Left kidney (tissue), 2 donors: ENCODE results near the gene EFCAB6. TPM values are rescaled to one million over a fixed set of nuclear protein-coding genes. Genes with fewer than 3 reads are reported as not detected.

ENCODE experiments used
- DNase-seq: peaks from one replicate; pipeline ENCODE4 v3.0.0-alpha.2; 2013
- polyA plus RNA-seq: library from polyadenylated mRNA; unstranded; fragments of 120-200 nt; gene quantifications from one replicate; pipeline ENCODE4 v1.2.1, GENCODE V29; 2013; ENCODE audit not compliant: insufficient read length

EFCAB6 gene
- polyA plus RNA-seq, 1 donor: 6.5 TPM

GRCh38 chr22:43848366-43849171 is 36.5 kb upstream of the EFCAB6 start:
- DNase-seq: no peak

- DNase-seq: no peak
Observed at GRCh38 chr22:43847376-43848289, 35.5 kb upstream of the EFCAB6 start.

GRCh38 chr22:43846966-43847365 is 34.9 kb upstream of the EFCAB6 start:
- no peak for DNase-seq

- DNase-seq: no peak
Observed at GRCh38 chr22:43845981-43846380, 33.9 kb upstream of the EFCAB6 start.

- no peak for DNase-seq
Observed at GRCh38 chr22:43844560-43845545, 32.7 kb upstream of the EFCAB6 start.

- no peak for DNase-seq
Observed at GRCh38 chr22:43843783-43844530, 31.9 kb upstream of the EFCAB6 start.

- no peak for DNase-seq
Observed at GRCh38 chr22:43841742-43842141, 29.6 kb upstream of the EFCAB6 start.

GRCh38 chr22:43840851-43841250 is 28.7 kb upstream of the EFCAB6 start:
- DNase-seq: no peak

GRCh38 chr22:43840431-43840830 is 28.3 kb upstream of the EFCAB6 start:
- no peak for DNase-seq

- no peak for DNase-seq
Observed at GRCh38 chr22:43839781-43840180, 27.7 kb upstream of the EFCAB6 start.

GRCh38 chr22:43838571-43839307 is 26.6 kb upstream of the EFCAB6 start:
- DNase-seq: no peak

- no peak for DNase-seq
Observed at GRCh38 chr22:43838161-43838560, 26.1 kb upstream of the EFCAB6 start.

- no peak for DNase-seq
Observed at GRCh38 chr22:43837666-43838065, 25.6 kb upstream of the EFCAB6 start.

GRCh38 chr22:43835736-43836135 is 23.6 kb upstream of the EFCAB6 start:
- no peak for DNase-seq

GRCh38 chr22:43835166-43835565 is 23.1 kb upstream of the EFCAB6 start:
- DNase-seq: no peak

- no peak for DNase-seq
Observed at GRCh38 chr22:43833286-43834240, 21.5 kb upstream of the EFCAB6 start.

GRCh38 chr22:43832393-43833265 is 20.5 kb upstream of the EFCAB6 start:
- DNase-seq: no peak
